Measurements from ENCODE around the gene PPM1J.

Gene PPM1J

DNA sequence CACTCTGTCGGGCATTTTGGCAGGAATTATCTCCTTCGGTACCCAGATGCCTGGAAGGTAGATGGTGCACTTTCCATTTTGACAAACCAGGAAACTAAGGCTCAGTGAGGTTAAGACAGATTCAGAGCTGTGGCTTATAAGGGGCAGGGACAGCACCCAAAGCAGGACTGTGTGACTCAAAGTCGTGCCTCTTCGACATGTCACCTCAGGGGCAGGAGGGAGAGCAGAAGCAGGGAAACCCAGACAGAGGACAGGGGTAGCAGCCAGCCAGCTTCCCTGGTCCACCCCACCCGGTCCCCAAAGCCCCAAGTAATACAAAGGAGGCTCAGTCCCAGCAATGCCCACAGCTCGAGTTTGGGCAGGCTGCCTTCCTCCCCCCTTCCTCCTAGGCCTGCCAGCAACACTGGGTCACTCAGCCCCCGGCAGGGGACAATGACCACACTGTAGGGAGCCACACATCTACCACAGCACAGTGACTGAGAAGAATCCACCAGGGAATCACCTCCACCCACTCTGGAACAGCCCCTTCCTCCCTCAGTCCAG lies 10.7 kb downstream of the PPM1J start:
- no peak for FAIRE-seq

DNA sequence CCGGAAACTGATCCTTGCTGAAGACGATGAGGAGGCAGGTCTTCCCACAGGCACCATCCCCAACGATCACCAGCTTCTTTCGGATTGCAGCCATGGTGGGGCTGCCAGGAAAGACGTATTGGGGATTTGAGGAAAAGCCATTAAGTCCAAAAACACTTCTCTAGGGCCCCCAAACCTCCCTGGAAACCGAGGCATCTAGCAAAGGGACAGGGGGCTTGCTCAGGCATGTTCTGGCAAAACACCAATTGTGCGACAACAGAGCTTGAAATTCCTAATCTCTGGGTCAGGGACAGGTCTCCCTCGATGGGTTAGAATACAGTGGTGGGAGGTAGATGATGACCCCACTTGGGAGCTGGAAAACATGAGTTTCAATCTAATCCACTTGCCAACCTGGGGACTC lies 11.4 kb downstream of the PPM1J start:
- FAIRE-seq: no peak

DNA sequence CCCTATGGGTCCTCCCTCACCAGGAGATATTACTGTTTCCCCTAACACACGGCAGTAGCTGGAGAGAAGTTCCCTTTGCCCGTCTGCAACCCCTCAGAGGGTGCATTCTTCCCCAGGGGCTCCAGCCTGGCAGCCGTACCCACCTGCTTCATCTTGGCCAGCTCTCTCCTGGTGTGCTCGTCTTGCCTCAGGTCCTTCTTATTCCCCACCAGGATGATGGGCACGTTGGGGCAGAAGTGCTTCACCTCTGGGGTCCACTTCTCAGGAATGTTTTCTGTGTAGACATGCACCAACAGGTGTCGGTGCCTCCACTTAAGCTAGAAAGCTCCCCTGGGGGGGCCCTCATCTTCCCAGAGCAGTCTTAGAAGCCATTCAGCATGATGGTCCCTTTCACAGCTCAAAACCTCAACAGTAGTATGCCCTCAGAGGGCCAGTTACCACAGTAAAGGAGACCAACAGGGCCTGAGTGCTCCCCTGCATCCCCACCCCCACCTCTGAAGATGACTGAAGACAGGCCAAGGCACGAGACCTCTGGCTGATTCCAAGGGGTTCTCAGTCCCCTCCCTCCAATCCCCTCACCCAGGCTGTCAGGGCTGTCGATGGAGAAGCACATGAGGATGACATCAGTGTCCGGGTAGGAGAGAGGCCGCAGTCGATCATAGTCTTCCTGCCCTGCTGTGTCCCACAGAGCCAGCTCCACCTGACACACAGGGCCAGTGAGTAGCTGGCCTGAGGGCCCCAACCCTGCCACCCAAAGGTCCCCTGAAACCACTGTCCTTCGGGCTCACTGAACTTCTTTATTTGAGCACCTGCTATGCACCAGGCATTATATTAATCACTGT lies 12.5 kb downstream of the PPM1J start:
- FAIRE-seq: no peak

DNA sequence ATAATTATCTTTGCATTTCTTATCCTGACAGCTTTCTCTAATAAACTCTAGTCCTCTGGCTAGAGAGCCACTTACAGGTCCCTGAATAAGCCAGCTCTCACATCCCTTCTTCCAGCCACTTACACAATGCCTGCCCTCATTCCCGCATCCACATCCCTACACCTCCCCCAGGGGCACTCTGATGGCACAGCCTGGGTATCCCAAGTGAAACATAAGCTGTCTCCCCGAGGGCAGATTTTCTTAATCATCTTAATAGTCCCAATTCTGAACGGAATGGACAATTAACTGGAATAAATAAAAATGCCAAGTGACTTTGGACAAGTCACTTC lies 13.1 kb downstream of the PPM1J start:
- no peak for FAIRE-seq

DNA sequence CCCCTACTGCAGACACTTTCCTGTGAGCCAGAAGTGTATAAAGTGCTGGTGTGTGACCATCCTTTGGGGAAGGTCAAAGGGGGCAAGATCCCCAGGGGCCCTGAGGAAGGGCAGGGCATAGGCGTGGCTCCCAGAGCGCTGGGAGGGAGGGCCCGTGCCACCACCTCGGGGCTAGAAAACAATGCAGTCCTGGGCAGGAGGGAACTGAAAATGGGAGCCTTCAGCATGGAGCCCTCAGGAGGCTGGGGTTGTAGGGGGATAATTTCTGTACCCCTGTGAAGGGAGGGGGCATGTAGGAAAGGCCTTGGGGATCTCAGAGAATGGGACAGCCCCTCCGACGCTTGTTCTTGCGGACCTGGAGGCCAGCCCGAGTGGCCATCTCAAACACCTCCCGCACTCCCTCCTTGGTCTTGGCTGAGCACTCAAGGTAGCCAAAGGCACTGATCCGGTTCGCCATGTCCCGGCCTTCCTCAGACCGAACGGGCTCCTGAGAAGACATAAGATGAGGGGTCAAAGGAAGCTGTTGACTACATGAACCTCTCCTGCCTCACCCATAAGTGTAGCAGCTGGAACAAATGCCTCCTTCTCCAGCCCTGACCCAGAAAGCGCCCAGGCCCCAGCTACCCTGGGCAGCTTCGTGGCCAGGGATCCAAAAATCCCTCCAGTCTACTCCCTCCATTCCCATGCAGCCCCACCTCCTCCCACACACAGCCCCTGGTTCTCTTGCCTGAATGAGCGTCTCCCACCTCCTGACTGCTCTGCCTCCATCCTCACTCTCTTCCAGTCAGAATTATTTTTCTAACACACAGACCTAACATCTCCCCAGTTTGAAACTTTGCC lies 13.7 kb downstream of the PPM1J start:
- no peak for FAIRE-seq

DNA sequence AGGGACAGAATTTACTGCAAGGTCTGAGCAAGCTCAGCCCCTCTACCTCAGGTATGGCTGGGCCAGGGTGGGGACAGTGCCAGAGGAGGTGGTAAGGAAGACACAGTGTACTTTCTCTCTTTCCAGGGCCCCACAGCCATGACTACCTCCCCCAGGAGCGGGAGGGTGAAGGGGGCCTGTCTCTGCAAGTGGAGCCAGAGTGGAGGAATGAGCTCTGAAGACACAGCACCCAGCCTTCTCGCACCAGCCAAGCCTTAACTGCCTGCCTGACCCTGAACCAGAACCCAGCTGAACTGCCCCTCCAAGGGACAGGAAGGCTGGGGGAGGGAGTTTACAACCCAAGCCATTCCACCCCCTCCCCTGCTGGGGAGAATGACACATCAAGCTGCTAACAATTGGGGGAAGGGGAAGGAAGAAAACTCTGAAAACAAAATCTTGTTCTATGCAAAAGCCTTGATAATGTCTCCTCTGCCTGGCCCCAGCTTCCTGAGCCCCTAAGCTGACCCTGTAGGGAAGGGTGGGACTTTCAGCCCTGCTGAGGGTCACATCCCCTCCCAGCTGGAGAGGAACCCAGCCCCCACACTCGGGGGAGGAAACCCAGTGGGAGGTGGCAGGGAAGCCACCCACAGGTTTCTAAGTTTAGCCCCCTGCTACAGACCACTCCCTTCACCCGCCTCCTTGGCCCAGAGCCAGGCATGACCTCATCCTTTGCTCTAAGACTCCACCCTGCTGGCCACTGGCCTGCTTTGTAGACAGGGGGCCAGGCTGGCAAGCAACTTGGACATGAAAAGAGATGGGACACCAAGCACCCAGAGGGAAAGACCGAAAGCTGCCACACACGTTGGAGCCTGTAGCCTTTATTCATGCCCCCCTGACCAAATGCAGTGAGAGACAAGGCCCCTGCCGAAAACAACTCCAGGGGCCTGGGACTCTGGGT lies 14.6 kb downstream of the PPM1J start:
- FAIRE-seq: no peak

DNA sequence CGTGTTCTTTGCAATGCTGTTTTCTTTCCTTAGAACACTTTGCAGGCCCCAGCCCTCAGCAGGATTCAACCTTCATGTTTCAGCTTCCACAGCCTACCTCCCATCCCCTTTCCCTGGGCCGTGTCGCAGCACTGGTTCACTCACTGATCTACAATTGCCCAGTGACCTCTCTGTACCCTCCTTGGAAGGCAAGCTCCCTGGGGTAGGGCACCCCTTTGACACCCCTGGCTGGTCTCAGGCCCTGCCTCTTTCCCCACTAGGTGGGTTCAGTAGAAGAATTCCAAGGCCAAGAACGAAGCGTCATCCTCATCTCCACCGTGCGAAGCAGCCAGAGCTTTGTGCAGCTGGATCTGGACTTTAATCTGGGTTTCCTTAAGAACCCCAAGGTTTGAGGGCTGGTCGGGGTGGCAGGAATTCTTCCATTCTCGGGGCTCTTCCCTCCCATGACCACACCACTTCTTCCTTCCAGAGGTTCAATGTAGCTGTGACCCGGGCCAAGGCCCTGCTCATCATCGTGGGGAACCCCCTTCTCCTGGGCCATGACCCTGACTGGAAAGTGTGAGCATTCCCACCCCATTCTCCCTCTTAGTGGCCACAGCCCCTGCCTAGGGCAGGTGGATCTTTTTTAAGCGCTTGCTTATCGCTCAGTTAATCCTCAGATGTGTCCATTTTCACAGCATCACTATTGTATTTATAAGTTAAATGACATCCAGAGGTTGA lies 15.5 kb downstream of the PPM1J start:
- FAIRE-seq: no peak

DNA sequence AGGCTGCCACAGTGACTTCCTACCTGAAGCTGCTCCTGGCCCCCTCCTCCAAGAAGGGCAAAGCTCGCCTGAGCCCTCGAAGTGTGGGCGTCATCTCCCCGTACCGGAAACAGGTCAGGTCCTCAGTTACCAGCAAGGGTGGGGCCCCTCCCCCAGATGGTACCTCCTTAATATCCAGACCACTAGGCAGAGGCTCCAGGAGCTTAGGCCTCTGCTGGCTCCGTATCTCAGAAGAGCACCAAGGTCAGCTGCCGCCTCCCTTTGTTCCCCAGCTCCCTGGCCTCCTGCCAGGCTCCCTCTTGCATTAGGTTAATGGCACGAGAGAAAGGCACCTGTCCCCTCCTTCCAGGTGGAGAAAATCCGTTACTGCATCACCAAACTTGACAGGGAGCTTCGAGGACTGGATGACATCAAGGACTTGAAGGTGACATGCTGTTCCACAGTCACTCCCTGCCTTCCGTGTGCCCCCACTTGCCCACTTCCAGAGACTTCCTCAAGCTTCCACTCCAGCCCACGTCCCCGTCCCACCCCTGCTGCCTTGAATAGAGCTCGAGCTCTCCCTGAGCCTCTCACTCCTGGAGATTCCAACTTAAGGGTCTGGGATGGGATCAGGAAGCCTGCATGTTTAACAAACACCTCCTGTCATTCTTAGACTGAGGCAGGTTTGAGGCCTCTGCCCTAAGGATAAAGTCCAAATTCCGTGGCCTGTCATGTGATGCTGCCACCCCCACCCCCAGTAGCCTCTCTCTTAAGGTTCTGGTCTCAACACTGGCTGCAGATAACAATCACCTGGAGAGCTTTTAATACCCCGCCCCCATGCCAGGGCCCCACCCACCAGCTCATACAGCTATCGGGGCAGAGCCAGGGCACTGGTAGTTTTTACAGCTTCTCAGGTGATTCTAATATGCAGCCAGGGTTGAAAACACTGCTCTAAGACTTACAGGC lies 16.5 kb downstream of the PPM1J start:
- FAIRE-seq: no peak

DNA sequence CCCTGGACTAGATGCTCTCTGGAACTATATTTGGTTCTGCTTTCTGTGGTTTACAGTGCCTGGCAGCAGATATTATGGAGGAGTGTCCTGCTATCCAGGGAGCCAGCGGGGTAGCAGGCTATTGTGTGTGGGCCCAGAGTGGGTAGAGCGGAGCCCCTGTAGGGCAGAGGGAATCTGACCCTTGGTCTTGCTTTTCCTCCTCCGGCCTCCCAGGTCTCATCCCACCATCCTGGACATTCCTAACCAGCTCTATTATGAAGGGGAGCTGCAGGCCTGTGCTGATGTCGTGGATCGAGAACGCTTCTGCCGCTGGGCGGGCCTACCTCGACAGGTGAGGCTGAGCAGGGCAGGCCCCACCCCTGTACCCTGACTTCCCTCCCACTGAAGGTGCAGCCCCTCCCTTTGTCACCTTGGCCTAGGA lies 17.3 kb downstream of the PPM1J start:
- FAIRE-seq: no peak

DNA sequence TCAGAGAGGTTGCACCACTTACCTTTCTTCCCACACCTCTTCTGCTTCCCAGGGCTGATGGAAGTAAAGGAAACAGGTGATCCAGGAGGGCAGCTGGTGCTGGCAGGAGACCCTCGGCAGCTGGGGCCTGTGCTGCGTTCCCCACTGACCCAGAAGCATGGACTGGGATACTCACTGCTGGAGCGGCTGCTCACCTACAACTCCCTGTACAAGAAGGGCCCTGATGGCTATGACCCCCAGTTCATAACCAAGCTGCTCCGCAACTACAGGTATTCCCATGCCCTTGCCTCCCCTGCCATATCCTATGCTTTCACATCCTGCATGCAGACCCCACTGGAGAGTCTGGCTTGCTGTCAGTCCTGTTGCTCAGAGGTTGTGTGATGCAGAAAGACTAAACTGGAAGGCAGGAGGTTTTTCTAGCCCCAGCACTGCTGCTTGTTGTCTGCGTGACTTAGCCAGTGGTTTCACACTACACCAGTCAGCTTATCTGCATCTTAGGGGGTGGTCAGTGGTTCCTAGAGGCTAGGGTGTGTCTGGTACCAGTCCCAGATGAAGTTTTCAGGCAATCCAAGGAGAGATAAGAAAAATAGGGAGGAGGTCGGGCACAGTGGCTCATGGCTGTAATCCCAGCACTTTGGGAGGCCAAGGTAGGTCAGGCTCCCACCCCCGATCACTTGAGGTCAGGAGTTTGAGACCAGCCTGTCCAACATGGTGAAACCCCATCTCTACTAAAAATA lies 18.4 kb downstream of the PPM1J start:
- no peak for FAIRE-seq

DNA sequence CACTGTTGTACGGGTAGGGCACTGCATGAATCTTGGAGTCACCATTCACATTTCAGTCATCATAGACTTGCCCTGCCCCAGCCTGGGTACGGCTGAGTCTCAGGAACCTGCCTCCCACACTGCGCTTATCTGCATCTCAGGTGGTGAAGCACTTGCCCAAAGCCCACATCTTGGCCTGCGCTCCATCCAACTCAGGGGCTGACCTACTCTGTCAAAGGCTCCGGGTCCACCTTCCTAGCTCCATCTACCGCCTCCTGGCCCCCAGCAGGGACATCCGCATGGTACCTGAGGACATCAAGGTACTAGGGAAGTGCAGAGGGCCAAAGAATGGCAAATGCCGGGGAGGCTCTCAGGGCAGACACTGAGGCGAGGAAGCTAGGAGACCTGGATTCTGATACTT lies 19.9 kb downstream of the PPM1J start:
- no peak for FAIRE-seq

DNA sequence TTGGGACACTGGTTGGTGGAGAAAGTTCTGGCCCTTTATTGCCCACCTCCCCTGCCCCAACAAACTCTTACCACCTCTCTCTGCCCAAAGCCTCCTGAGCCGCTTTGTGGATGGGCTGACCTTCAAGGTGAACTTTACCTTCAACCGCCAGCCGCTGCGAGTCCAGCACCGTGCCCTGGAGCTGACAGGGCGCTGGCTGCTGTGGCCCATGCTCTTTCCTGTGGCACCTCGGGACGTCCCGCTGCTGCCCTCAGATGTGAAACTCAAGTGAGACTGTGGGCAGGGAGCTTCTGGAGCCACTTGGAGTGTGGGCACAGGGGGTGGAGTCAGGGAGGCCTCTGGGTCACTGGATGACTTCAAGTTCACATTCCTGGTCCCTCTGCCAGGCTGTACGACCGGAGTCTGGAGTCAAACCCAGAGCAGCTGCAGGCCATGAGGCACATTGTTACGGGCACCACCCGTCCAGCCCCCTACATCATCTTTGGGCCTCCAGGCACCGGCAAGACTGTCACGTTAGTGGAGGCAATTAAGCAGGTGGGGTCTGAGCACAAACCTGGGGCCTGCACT lies 20.7 kb downstream of the PPM1J start:
- FAIRE-seq: no peak

DNA sequence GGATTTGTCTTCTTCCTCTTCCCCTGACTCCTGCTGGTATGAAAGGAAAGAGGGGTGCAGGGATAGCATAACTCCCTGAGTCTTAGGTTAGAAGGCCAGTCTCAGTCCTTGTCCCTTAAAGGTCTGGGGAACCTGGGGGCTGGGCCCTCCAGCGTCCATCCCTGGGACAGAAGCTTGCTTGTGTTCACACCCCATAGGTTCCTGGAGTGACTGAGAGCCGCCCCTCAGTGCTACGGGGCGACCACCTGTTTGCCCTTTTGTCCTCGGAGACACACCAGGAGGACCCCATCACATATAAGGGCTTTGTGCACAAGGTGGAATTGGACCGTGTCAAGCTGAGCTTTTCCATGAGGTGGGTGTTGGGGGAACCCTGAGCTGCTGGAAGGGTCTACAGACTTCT lies 21.3 kb downstream of the PPM1J start:
- FAIRE-seq: no peak

DNA sequence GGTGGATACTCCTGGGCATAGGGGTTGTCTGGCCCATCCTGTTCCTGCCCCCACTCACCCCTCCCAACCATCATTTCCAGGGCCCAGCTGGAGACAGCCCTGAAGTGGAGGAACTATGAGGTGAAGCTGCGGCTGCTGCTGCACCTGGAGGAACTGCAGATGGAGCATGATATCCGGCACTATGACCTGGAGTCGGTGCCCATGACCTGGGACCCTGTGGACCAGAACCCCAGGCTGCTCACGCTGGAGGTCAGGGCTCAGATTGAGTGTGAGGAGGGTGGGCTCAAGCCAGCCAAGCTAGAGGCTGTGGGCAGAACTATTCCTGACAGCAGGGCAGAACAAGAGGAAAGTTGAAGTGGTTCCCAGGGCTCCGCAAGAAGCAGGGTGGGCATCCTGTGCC lies 22.5 kb downstream of the PPM1J start:
- FAIRE-seq: no peak

DNA sequence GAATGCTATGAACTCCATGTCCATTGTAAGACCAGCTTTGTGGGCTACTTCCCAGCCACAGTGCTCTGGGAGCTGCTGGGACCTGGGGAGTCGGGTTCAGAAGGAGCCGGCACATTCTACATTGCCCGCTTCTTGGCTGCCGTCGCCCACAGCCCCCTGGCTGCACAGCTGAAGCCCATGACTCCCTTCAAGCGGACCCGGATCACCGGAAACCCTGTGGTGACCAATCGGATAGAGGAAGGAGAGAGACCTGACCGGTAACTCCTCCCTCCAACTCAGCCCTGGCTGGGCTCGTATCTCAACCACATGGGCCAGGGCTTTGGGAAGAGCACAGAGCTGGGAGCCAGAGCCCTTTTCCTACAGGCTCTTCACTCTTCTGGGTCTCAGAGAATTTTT lies 25.3 kb downstream of the PPM1J start:
- no peak for FAIRE-seq

DNA sequence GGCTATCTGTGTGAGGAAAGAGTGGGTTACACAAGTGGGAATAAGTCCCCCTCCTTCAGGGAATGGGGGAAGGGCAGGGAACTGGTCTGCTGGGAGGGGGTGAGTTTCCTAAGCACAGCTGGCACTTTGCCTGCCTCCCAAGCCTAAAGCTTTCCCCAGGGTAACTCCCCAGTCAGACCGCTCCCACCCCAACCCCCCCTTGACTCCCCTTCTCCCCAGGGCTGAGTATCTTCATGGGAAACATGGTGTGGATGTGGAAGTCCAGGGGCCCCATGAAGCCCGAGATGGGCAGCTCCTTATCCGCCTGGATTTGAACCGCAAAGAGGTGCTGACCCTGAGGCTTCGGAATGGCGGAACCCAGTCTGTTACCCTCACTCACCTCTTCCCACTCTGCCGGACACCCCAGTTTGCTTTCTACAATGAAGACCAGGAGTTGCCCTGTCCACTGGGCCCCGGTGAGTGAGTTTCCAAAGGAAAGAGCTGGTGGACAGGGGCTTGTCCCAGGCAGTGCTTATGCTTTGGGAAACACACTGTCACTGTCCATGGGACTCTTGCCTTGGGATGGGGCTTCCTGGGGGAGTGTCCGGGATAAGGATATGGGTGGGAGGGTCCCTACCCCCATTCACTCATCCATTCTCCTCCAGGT lies 25.8 kb downstream of the PPM1J start:
- no peak for FAIRE-seq

DNA sequence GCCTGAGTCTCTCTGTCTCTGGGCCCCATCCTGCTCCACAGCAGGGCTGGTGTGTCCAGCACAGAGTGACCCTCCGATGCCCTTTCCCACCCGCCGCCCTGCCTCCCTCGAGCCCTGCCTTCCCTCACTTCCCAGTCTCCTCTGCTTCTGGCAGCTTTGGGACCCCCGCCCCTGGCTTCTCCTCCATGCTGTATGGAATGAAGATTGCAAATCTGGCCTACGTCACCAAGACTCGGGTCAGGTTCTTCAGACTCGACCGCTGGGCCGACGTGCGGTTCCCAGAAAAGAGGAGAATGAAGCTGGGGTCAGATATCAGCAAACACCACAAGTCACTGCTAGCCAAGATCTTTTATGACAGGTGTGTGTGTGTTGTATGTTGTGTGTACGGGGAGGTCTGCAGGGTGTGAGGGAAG lies 26.3 kb downstream of the PPM1J start:
- no peak for FAIRE-seq

DNA sequence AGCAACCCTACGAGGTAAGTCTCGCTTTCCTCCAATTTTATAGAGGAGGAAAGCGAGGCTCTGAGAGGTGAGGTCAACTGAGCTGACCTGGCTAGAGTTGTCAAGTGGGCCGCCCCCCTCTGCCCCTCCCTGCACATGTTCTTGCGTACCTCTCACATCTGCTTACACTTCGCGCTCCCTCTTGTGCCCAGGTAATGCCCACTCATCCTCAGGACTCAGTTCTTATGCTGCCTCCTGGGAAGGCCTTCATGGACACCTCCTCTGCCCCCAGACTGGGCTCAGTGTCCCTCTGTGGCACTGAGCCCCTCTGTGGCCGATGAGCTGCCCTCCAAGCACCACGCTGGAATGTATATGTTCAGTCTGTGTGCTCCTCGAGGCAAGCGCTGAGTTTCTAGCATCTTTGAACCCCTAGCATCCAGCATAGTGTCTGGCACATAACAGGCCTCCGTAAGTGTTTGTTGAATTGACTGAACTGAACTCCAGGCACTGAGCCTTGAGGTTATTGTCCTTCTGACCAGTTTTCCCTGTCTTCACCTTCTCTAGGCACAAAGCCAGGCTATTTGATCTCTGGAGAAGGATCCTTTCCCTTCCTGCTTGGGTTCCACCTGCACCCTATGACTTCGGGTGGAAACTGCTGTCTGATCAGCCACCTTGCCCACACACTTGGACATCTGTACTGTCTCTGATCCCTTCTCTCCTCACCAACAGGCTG lies 27.2 kb downstream of the PPM1J start:
- FAIRE-seq: no peak

DNA sequence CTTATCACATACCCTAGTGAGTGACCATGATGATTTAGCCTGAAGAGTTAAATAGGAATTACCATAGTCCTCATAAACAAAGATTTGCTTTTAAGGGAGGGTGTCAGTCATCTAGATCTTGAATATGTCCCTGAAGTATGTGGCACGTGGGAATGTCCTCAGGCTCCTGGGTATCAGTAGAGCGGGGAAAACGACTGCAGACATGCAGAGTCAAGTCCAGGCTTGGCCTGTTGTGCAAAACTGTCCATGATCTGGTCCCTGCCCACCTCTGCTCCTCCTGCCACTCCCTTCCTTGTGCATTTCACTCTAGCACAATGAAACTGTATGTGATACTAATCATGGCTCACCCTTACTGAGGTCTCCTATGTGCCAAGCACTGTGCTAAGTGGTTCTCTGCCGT lies 27.8 kb downstream of the PPM1J start:
- no peak for FAIRE-seq
